Stimulated activated memory B cell treated with anti-CD40 and anti-IgM and Interleukin-4, amounts not matched to agents 10 μg/mL and 1 μg/mL and 100 μg/mL, for 72 hours (primary cell): ENCODE measurements around the gene FBLN5.

ENCODE experiments used
- ATAC-seq: fragments of 150-1000 bp; cut with Tn5 transposase; 2 replicates; pipeline ENCODE4 v1.10.0; 2021
- H3K27ac Mint-ChIP-seq: one replicate; pipeline ENCODE4 v1.8.0; 2022; ENCODE audit warnings: mild to moderate bottlenecking, mixed read lengths
- H3K27me3 Mint-ChIP-seq: one replicate; pipeline ENCODE4 v1.8.0; 2022; ENCODE audit warnings: mixed read lengths
- H3K36me3 Mint-ChIP-seq: one replicate; pipeline ENCODE4 v1.8.0; 2022; ENCODE audit warnings: mixed read lengths
- H3K4me1 Mint-ChIP-seq: one replicate; pipeline ENCODE4 v1.8.0; 2022; ENCODE audit warnings: mixed read lengths
- H3K4me3 Mint-ChIP-seq: one replicate; pipeline ENCODE4 v1.8.0; 2022; ENCODE audit warnings: mild to moderate bottlenecking, moderate library complexity, mixed read lengths
- H3K9me3 Mint-ChIP-seq: one replicate; pipeline ENCODE4 v1.8.0; 2022; ENCODE audit warnings: mixed read lengths

Gene FBLN5

GRCh38 chr14:91885839-91886238 is 61.7 kb downstream of the FBLN5 start:
- ATAC-seq: no peak
- H3K27me3 Mint-ChIP-seq: no peaks in the 10 kb centered on the region
- H3K4me3 Mint-ChIP-seq: no peak overlapping the region
- no peaks in the 10 kb centered on the region for H3K9me3 Mint-ChIP-seq
- peaks cover 10% of the 10 kb centered on the region for H3K4me1 Mint-ChIP-seq
- no peaks in the 10 kb centered on the region for H3K36me3 Mint-ChIP-seq
- H3K27ac Mint-ChIP-seq: no peak overlapping the region

- no peak overlapping the region for H3K4me3 Mint-ChIP-seq
Observed at GRCh38 chr14:91885113-91885712, 62.3 kb downstream of the FBLN5 start.

GRCh38 chr14:91884664-91885063 is 62.8 kb downstream of the FBLN5 start:
- H3K27me3 Mint-ChIP-seq: no peaks in the 10 kb centered on the region
- H3K4me1 Mint-ChIP-seq: peaks cover 10% of the 10 kb centered on the region
- no peaks in the 10 kb centered on the region for H3K36me3 Mint-ChIP-seq
- H3K4me3 Mint-ChIP-seq: no peak overlapping the region
- H3K27ac Mint-ChIP-seq: no peak overlapping the region
- H3K9me3 Mint-ChIP-seq: no peaks in the 10 kb centered on the region
- ATAC-seq: no peak

More at GRCh38 chr14:91885113-91885712, 62.3 kb downstream of the FBLN5 start:
- ATAC-seq: no peak
- H3K36me3 Mint-ChIP-seq: no peaks in the 10 kb centered on the region
- no peak overlapping the region for H3K27ac Mint-ChIP-seq
- H3K27me3 Mint-ChIP-seq: no peaks in the 10 kb centered on the region
- H3K4me1 Mint-ChIP-seq: peaks cover 10% of the 10 kb centered on the region
- H3K9me3 Mint-ChIP-seq: no peaks in the 10 kb centered on the region

- Mint-ChIP-seq H3K27ac (no peak overlapping the region), H3K36me3 (no peaks in the 10 kb centered on the region), H3K27me3 (no peaks in the 10 kb centered on the region), H3K4me1 (peaks cover 10% of the 10 kb centered on the region), H3K9me3 (no peaks in the 10 kb centered on the region), H3K4me3 (no peak overlapping the region)
- no peak for ATAC-seq
Observed at GRCh38 chr14:91883753-91884152, 63.7 kb downstream of the FBLN5 start.

GRCh38 chr14:91882776-91883175 is 64.7 kb downstream of the FBLN5 start:
- Mint-ChIP-seq H3K27me3 (no peaks in the 10 kb centered on the region), H3K36me3 (no peaks in the 10 kb centered on the region), H3K4me1 (peaks cover 12% of the 10 kb centered on the region), H3K9me3 (no peaks in the 10 kb centered on the region), H3K4me3 (no peak overlapping the region), H3K27ac (no peak overlapping the region)
- ATAC-seq: no peak

GRCh38 chr14:91882369-91882768 is 65.1 kb downstream of the FBLN5 start:
- Mint-ChIP-seq H3K9me3 (no peaks in the 10 kb centered on the region), H3K27ac (no peak overlapping the region), H3K27me3 (no peaks in the 10 kb centered on the region), H3K4me1 (peaks cover 16% of the 10 kb centered on the region), H3K4me3 (no peak overlapping the region), H3K36me3 (no peaks in the 10 kb centered on the region)
- ATAC-seq: no peak

- H3K27me3 Mint-ChIP-seq: no peaks in the 10 kb centered on the region
- no peak for ATAC-seq
- H3K9me3 Mint-ChIP-seq: no peaks in the 10 kb centered on the region
- H3K36me3 Mint-ChIP-seq: no peaks in the 10 kb centered on the region
- H3K4me3 Mint-ChIP-seq: no peak overlapping the region
- peaks cover 32% of the 10 kb centered on the region for H3K4me1 Mint-ChIP-seq
- no peak overlapping the region for H3K27ac Mint-ChIP-seq
Observed at GRCh38 chr14:91879196-91879595, 68.3 kb downstream of the FBLN5 start.

- H3K27me3 Mint-ChIP-seq: no peaks in the 10 kb centered on the region
- H3K4me1 Mint-ChIP-seq: peaks cover 39% of the 10 kb centered on the region
- H3K9me3 Mint-ChIP-seq: no peaks in the 10 kb centered on the region
- H3K4me3 Mint-ChIP-seq: no peak overlapping the region
- no peaks in the 10 kb centered on the region for H3K36me3 Mint-ChIP-seq
- no peak overlapping the region for H3K27ac Mint-ChIP-seq
- no peak for ATAC-seq
Observed at GRCh38 chr14:91878274-91878673, 69.2 kb downstream of the FBLN5 start.

GRCh38 chr14:91877376-91877915 is 70.0 kb downstream of the FBLN5 start:
- Mint-ChIP-seq H3K4me1 (peaks cover 39% of the 10 kb centered on the region), H3K4me3 (no peak overlapping the region), H3K9me3 (no peaks in the 10 kb centered on the region), H3K27ac (peak overlapping the region; percentile 30), H3K36me3 (no peaks in the 10 kb centered on the region), H3K27me3 (no peaks in the 10 kb centered on the region)
- ATAC-seq: no peak

- no peak overlapping the region for H3K4me3 Mint-ChIP-seq
- H3K4me1 Mint-ChIP-seq: peaks cover 49% of the 10 kb centered on the region
- peak overlapping the region; percentile 30 for H3K27ac Mint-ChIP-seq
Observed at GRCh38 chr14:91876492-91876891, 71.0 kb downstream of the FBLN5 start.

GRCh38 chr14:91875525-91876286 is 71.8 kb downstream of the FBLN5 start:
- H3K27ac Mint-ChIP-seq: peak overlapping the region; percentile 45
- no peak overlapping the region for H3K4me3 Mint-ChIP-seq
- H3K27me3 Mint-ChIP-seq: no peaks in the 10 kb centered on the region
- peaks cover 52% of the 10 kb centered on the region for H3K4me1 Mint-ChIP-seq
- no peak for ATAC-seq
- no peaks in the 10 kb centered on the region for H3K36me3 Mint-ChIP-seq
- no peaks in the 10 kb centered on the region for H3K9me3 Mint-ChIP-seq

More at GRCh38 chr14:91876492-91876891, 71.0 kb downstream of the FBLN5 start:
- no peaks in the 10 kb centered on the region for H3K27me3 Mint-ChIP-seq
- ATAC-seq: no peak
- H3K9me3 Mint-ChIP-seq: no peaks in the 10 kb centered on the region
- H3K36me3 Mint-ChIP-seq: no peaks in the 10 kb centered on the region

- Mint-ChIP-seq H3K36me3 (no peaks in the 10 kb centered on the region), H3K9me3 (no peaks in the 10 kb centered on the region), H3K4me3 (peak overlapping the region; percentile 63), H3K4me1 (peaks cover 66% of the 10 kb centered on the region), H3K27me3 (no peaks in the 10 kb centered on the region), H3K27ac (peak overlapping the region; percentile 73)
- peak; percentile 87 for ATAC-seq
Observed at GRCh38 chr14:91873471-91874415, 73.8 kb downstream of the FBLN5 start.

- H3K27ac Mint-ChIP-seq: peak overlapping the region; percentile 73
- no peaks in the 10 kb centered on the region for H3K36me3 Mint-ChIP-seq
- peak; percentile 60 for ATAC-seq
- peak overlapping the region; percentile 63 for H3K4me3 Mint-ChIP-seq
- no peaks in the 10 kb centered on the region for H3K9me3 Mint-ChIP-seq
- no peaks in the 10 kb centered on the region for H3K27me3 Mint-ChIP-seq
- H3K4me1 Mint-ChIP-seq: peaks cover 64% of the 10 kb centered on the region
Observed at GRCh38 chr14:91872517-91873470, 74.7 kb downstream of the FBLN5 start.

- peak; percentile 82 for ATAC-seq
- Mint-ChIP-seq H3K27me3 (no peaks in the 10 kb centered on the region), H3K9me3 (no peaks in the 10 kb centered on the region), H3K4me1 (peaks cover 61% of the 10 kb centered on the region), H3K36me3 (no peaks in the 10 kb centered on the region), H3K4me3 (peak overlapping the region; percentile 57), H3K27ac (peak overlapping the region; percentile 73)
Observed at GRCh38 chr14:91872011-91872501, 75.4 kb downstream of the FBLN5 start.
